Fibroblast of lung (primary cell): Measurements from ENCODE around the gene TBL1X. TPM values are rescaled to one million over a fixed set of nuclear protein-coding genes. Genes with fewer than 3 reads are reported as not detected.
A peak's percentile ranks its signal among the peaks of the same experiment; 100 is the strongest.

Experiments used
- DNase-seq, 2 donors: peaks; one replicate each; pipeline versions ENCODE4 v3.0.0 to v3.0.0-alpha.2; 2010; ENCODE audit warnings: low read depth in 2 of 2
- H2AFZ ChIP-seq: 2 replicates; pipeline ENCODE4 v1.5.1; 2012; ENCODE audit warnings: low read length, control low read depth, inconsistent platforms
- H3K27ac ChIP-seq: 2 replicates; pipeline ENCODE4 v1.5.1; 2011; ENCODE audit warnings: low read length, control low read depth; ENCODE audit not compliant: insufficient read depth
- H3K27me3 ChIP-seq: 2 replicates; pipeline ENCODE4 v1.5.1; 2011; ENCODE audit warnings: mild to moderate bottlenecking, low read length; ENCODE audit not compliant: control insufficient read depth, insufficient read depth
- H3K36me3 ChIP-seq: 2 replicates; pipeline ENCODE4 v1.5.1; 2011; ENCODE audit warnings: low read length; ENCODE audit not compliant: control insufficient read depth, insufficient read depth
- H3K4me1 ChIP-seq: 2 replicates; pipeline ENCODE4 v1.5.1; 2011; ENCODE audit warnings: low read length; ENCODE audit not compliant: control insufficient read depth, insufficient read depth; ENCODE audit errors: extremely low read depth
- H3K4me2 ChIP-seq: 2 replicates; pipeline ENCODE4 v1.5.1; 2011; ENCODE audit warnings: low read length, control low read depth; ENCODE audit not compliant: insufficient read depth; ENCODE audit errors: extremely low read depth
- H3K4me3 ChIP-seq, 4 experiments: fragments of 200-600 bp in 1 of 4; sonication (generic) in 1 of 4; replicated peaks in 1 of 4; 2 replicates each; pipeline ENCODE4 v1.5.1; 2011 to 2016; ENCODE audit warnings: low read length in 4 of 4, low read depth in 3 of 4, mild to moderate bottlenecking in 3 of 4, control low read depth in 2 of 4, inconsistent platforms in 1 of 4, mixed read lengths in 1 of 4; ENCODE audit not compliant: insufficient read depth in 1 of 4; ENCODE audit errors: control extremely low read depth in 1 of 4
- H3K79me2 ChIP-seq: 2 replicates; pipeline ENCODE4 v1.5.1; 2012; ENCODE audit warnings: mild to moderate bottlenecking, low read length, inconsistent platforms; ENCODE audit not compliant: control insufficient read depth, insufficient read depth
- H3K9ac ChIP-seq: 2 replicates; pipeline ENCODE4 v1.5.1; 2011; ENCODE audit warnings: mild to moderate bottlenecking, low read length, control low read depth; ENCODE audit not compliant: insufficient read depth
- H3K9me3 ChIP-seq: 2 replicates; pipeline ENCODE4 v1.5.1; 2012; ENCODE audit warnings: low read depth, low read length; ENCODE audit not compliant: control insufficient read depth, insufficient read depth
- H4K20me1 ChIP-seq: 2 replicates; pipeline ENCODE4 v1.5.1; 2011; ENCODE audit warnings: low read length; ENCODE audit not compliant: control insufficient read depth, insufficient read depth; ENCODE audit errors: extremely low read depth
- EZH2 ChIP-seq: IDR thresholded peaks from 2 replicates; pipeline ENCODE4 v1.5.1; 2012; ENCODE audit warnings: low read length, control low read depth, mild to moderate bottlenecking; ENCODE audit errors: missing control alignments
- polyA plus RNA-seq, 2 donors: library from polyadenylated mRNA; depleted of rRNA in 1 of 2; stranded (reverse) in 1 of 2; unstranded in 1 of 2; fragments of >200 nt; gene quantifications; 2 replicates each; pipeline ENCODE4 v1.2.1, GENCODE V29; 2011 to 2012; ENCODE audit warnings: missing spikeins in 1 of 2
- total RNA-seq: library from RNA; depleted of rRNA; stranded (reverse); fragments of >200 nt; gene quantifications from 2 replicates; pipeline ENCODE4 v1.2.1, GENCODE V29; 2014
- TF ChIP-seq, protein P1 (sequence below), 2 donors: IDR thresholded peaks in 1 of 2; conservative IDR thresholded peaks in 1 of 2; 1 replicate in 1 of 2; 2 replicates in 1 of 2; pipeline ENCODE4 v1.5.1; 2011 to 2012; ENCODE audit warnings: low read length in 2 of 2, control low read depth in 1 of 2, inconsistent platforms in 1 of 2, low read depth in 1 of 2, mild to moderate bottlenecking in 1 of 2

The TBL1X gene
- total and polyA plus RNA-seq, 2 donors (not counting 1 experiment from before 2014, with no cell fraction given), result 25.8 to 29.4 TPM

DNA sequence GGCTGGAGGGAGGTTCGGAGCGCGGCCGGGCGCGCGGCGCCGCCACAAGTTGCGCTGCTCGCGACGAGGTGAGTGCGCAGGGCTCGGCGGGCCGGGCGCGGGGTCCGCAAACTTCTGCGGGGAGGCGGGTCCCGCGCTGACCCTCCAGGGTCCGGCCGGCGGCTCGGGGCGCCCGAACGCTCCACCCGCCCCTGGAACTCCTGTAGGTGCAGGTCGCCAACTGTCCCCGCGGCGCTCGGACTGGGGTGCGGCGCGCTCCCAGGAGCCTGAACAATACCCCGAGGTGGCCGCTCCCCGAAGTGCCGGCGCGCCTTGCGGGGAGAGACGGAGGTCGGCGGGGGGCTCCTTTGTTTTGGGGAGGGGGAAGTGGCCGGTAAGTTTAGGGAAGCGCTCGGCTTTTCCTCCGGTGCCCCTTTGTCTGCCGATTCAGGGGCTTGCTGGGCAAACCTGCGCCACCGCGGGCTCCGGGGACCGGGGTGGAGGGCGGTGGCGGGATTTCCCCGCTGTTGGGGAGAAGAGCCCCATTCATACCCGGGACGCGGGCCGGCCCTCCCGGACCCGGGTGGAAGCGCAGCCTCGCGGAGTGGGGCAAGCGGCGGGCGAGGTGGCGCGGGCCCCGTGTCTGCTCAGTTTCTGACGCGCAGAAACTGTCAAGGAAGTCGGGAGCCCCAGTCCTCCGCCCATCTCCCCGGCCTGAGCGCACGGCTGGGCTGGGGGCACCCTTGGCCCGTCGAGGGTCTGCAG lies 694 bp downstream of the TBL1X start:
- TF ChIP-seq EZH2, result no peak
- TF ChIP-seq, protein P1, sequence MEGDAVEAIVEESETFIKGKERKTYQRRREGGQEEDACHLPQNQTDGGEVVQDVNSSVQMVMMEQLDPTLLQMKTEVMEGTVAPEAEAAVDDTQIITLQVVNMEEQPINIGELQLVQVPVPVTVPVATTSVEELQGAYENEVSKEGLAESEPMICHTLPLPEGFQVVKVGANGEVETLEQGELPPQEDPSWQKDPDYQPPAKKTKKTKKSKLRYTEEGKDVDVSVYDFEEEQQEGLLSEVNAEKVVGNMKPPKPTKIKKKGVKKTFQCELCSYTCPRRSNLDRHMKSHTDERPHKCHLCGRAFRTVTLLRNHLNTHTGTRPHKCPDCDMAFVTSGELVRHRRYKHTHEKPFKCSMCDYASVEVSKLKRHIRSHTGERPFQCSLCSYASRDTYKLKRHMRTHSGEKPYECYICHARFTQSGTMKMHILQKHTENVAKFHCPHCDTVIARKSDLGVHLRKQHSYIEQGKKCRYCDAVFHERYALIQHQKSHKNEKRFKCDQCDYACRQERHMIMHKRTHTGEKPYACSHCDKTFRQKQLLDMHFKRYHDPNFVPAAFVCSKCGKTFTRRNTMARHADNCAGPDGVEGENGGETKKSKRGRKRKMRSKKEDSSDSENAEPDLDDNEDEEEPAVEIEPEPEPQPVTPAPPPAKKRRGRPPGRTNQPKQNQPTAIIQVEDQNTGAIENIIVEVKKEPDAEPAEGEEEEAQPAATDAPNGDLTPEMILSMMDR (conservative IDR thresholded peaks at IDR 0.05 in 1 of 2, IDR thresholded peaks at IDR 0.05 in 1 of 2; ENCODE audit: low read depth in 1 of 2, low read length in 2 of 2), result no peak
- DNase-seq, result peak in 1 of 2 donors; percentile 10
- H3K27ac ChIP-seq, result peak overlapping the region; percentile 57

DNA sequence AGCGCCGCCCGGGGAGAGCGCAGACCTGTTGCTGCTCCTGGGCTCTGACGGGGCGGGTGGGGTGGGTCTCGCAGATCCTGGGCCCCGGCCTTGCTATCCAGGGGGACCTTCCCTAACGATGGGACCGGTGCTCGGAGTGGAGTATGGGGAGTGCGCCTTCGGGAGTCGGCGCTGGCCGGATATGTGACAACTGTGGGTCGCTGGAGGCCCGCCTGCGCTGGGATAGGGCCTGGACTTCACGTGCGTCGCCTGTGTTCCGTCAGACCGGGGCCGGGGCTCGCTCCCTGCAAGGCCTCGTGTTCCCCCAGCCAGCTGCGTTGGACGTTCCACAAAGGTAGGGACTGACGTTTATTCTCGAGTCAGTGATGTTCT lies 1.3 kb downstream of the TBL1X start:
- Histone ChIP-seq H3K4me1 (no peaks in the 10 kb centered on the region), H3K27me3 (no peaks in the 10 kb centered on the region), H3K36me3 (no peaks in the 10 kb centered on the region), H3K27ac (peak overlapping the region; percentile 57), H3K9me3 (no peaks in the 10 kb centered on the region), H2AFZ (no peak overlapping the region), H3K79me2 (peaks cover 44% of the 10 kb centered on the region), H3K4me3 (peak overlapping the region; percentile 31 to 67 (median 63)), H3K4me2 (peak overlapping the region; percentile 6), H4K20me1 (no peaks in the 10 kb centered on the region), H3K9ac (peak overlapping the region; percentile 66)
- DNase-seq, result peak; percentile 26 to 28
- no peak for TF ChIP-seq EZH2
- TF ChIP-seq, protein P1 (conservative IDR thresholded peaks at IDR 0.05 in 1 of 2, IDR thresholded peaks at IDR 0.05 in 1 of 2; ENCODE audit: low read depth in 1 of 2, low read length in 2 of 2), result no peak

More for the DNA sequence above, 694 bp downstream of the TBL1X start:
- Histone ChIP-seq H3K4me1 (no peaks in the 10 kb centered on the region), H4K20me1 (no peaks in the 10 kb centered on the region), H3K36me3 (no peaks in the 10 kb centered on the region), H2AFZ (no peak overlapping the region), H3K4me3 (peak overlapping the region; percentile 31 to 67 (median 63)), H3K27me3 (no peaks in the 10 kb centered on the region), H3K4me2 (no peak overlapping the region), H3K9me3 (no peaks in the 10 kb centered on the region), H3K79me2 (peaks cover 40% of the 10 kb centered on the region), H3K9ac (peak overlapping the region; percentile 66)

- Histone ChIP-seq H2AFZ (no peak overlapping the region), H3K27ac (peak overlapping the region; percentile 0), H3K9me3 (no peaks in the 10 kb centered on the region), H3K4me1 (no peaks in the 10 kb centered on the region), H3K36me3 (no peaks in the 10 kb centered on the region), H3K9ac (no peak overlapping the region), H3K27me3 (no peaks in the 10 kb centered on the region), H3K79me2 (peaks cover 46% of the 10 kb centered on the region), H3K4me2 (peak overlapping the region; percentile 6), H4K20me1 (no peaks in the 10 kb centered on the region), H3K4me3 (peak overlapping the region; percentile 2 to 67 (median 47))
- TF ChIP-seq, protein P1 (conservative IDR thresholded peaks at IDR 0.05 in 1 of 2, IDR thresholded peaks at IDR 0.05 in 1 of 2; ENCODE audit: low read depth in 1 of 2, low read length in 2 of 2), result no peak
- no peak for TF ChIP-seq EZH2
- DNase-seq, result no peak
These were observed 1.9 kb downstream of the TBL1X start for GRCh38 chrX:9466736-9467135.
